ENCODE results near the gene UACA.
"Not testable (repeated sequence)": the region's sequence is repeated elsewhere in the genome, so short reads cannot be mapped to it uniquely, and the experiment has no call there.

Gene UACA

DNA sequence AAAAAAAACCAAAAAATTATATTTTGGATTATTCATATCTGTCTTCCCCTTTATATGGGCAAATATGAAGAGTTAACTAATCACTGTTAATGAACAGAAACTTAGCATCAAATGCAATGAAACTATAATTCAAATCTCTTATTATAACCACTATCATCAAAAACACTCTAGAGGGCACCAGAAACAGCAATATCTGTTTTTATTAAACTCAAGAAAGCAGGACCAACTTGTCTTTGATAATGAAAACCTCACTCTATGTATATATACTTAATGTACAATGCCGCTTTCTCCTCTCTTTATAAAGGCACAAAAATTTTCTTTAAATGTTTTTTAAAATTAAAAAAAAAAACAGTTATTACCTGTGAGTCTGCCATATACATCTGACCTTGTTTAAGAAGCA, 92.7 kb downstream of the UACA start:
- peak; percentile 36 to 46 for DNase-seq (ENCODE audit: low read depth in 2 of 2)
- no peak overlapping the region for H3K4me3 ChIP-seq (replicated peaks in 1 of 2; ENCODE audit: low read depth in 2 of 2, low read length in 2 of 2)
- TF ChIP-seq CTCF (IDR thresholded peaks at IDR 0.05; ENCODE audit: low read depth, low read length): no peak

GRCh38 chr15:70669966-70670658, 93.2 kb downstream of the UACA start:
- no peak for TF ChIP-seq CTCF (IDR thresholded peaks at IDR 0.05; ENCODE audit: low read depth, low read length)
- peak in 1 of 2 donors; percentile 34 for DNase-seq (ENCODE audit: low read depth in 2 of 2)
- no peak overlapping the region for H3K4me3 ChIP-seq (replicated peaks in 1 of 2; ENCODE audit: low read depth in 2 of 2, low read length in 2 of 2)

DNA sequence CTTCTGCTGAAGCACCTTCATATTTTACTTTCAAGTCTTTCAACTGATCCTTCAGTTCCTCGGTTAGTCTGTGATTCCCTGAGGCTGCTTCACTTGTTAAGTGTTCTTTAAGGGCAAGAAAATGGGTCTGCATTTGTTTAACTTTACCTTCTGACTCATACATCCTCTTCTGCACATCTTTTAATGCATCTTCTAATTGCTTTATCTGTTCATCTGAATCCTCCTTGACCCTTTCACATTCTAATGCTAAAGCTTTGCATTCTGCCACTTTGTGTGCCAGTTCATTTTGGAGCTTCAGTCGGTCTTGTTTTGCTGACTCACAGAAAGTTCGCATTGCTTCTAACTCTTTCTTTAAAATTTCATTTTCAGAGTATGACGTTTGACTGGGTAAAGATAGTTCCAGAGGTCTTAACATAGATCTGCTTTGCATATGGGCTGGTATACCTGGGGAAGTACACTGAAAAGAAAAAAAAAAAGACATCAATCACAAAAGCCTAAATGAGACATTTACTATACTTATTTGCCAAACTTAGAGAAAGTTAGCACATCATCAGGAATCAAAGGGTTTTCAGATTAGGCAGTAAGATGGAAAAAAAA, 94.3 kb downstream of the UACA start:
- TF ChIP-seq CTCF (IDR thresholded peaks at IDR 0.05; ENCODE audit: low read depth, low read length): no peak
- no peak for DNase-seq (ENCODE audit: low read depth in 2 of 2)
- H3K4me3 ChIP-seq (replicated peaks in 1 of 2; ENCODE audit: low read depth in 2 of 2, low read length in 2 of 2): no peak overlapping the region

DNA sequence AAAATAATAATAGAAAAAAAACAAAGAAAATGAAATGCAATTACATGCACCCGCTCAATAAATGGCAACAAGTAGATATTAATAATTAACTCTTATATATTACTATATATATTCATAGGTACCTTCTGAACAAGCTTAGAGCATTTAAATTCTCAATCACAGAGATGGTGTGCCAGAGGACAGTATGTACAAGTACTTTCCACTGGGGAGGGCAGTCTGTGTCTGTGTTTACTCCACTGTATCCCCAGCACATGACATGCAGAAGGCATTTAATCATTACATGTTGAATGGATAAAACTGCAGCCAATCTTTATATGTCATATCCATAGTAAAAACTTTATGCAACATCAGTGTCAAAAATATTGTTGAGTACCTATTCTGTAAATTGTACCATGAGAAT, 97.8 kb downstream of the UACA start:
- TF ChIP-seq CTCF (IDR thresholded peaks at IDR 0.05; ENCODE audit: low read depth, low read length): no peak
- no peak overlapping the region for H3K4me3 ChIP-seq (replicated peaks in 1 of 2; ENCODE audit: low read depth in 2 of 2, low read length in 2 of 2)
- DNase-seq (ENCODE audit: low read depth in 2 of 2): no peak

DNA sequence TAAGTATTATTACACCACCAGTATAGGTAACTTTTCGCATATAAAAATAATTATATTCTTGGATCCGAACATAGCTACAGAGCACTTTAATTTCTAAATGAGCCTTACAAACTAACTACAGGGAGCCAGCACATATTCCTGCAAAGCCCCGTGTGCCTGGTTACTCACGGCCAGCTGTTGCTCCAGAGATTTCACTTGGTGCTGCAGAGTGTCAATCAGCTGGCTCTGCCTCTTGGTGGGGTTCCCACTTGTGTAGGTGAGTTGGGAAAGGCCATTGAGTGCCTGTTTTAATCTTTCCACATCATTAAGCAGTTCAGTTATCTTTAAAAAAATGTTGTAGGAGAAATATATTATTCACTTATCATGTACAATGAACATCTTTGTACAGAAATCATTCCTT, 98.9 kb downstream of the UACA start:
- H3K4me3 ChIP-seq (replicated peaks in 1 of 2; ENCODE audit: low read depth in 2 of 2, low read length in 2 of 2): no peak overlapping the region
- no peak for DNase-seq (ENCODE audit: low read depth in 2 of 2)
- TF ChIP-seq CTCF (IDR thresholded peaks at IDR 0.05; ENCODE audit: low read depth, low read length): no peak

DNA sequence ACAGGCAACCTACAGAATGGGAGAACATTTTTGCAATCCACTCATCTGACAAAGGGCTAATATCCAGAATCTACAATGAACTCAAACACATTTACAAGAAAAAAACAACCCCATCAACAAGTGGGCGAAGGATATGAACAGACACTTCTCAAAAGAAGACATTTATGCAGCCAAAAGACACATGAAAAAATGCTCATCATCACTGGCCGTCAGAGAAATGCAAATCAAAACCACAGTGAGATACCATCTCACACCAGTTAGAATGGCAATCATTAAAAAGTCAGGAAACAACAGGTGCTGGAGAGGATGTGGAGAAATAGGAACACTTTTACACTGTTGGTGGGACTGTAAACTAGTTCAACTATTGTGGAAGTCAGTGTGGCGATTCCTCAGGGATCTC, 100.3 kb downstream of the UACA start:
- not testable (repeated sequence) for DNase-seq (ENCODE audit: low read depth in 2 of 2); H3K4me3 ChIP-seq (replicated peaks in 1 of 2; ENCODE audit: low read depth in 2 of 2, low read length in 2 of 2)

GRCh38 chr15:70659662-70660061, 103.7 kb downstream of the UACA start:
- TF ChIP-seq CTCF (IDR thresholded peaks at IDR 0.05; ENCODE audit: low read depth, low read length): no peak
- no peak for DNase-seq (ENCODE audit: low read depth in 2 of 2)
- no peak overlapping the region for H3K4me3 ChIP-seq (replicated peaks in 1 of 2; ENCODE audit: low read depth in 2 of 2, low read length in 2 of 2)
